ENCODE results near the gene PRDM15.

GRCh38 chr21:41778930-41779600 is 100.1 kb downstream of the PRDM15 start:
- TF ChIP-seq CTCF (conservative IDR thresholded peaks at IDR 0.05 in 1 of 2, IDR thresholded peaks at IDR 0.05 in 1 of 2; ENCODE audit: extremely low read depth in 1 of 2, insufficient read depth in 1 of 2, low read depth in 1 of 2, low read length in 2 of 2): no peak
- TF ChIP-seq EZH2 (IDR thresholded peaks at IDR 0.05; ENCODE audit: borderline replicate concordance, low read length): no peak

Measured in mammary epithelial cell (primary cell).